Spleen (tissue), 7 donors: Measurements from ENCODE around the gene TEKTIP1.

Source experiments
- CTCF ChIP-seq, 11 experiments: fragments of 200-600 bp in 7 of 11; fragments of 450-650 bp in 4 of 11; sonication (generic) in 4 of 11; IDR thresholded peaks in 8 of 11; conservative IDR thresholded peaks in 3 of 11; 1 replicate in 7 of 11; 2 replicates in 4 of 11; pipeline versions ENCODE4 v1.4.0 to v1.8.0; 2016 to 2021; ENCODE audit warnings: antibody characterized with exemption in 11 of 11, inconsistent platforms in 4 of 11, mild to moderate bottlenecking in 1 of 11
- POLR2A ChIP-seq, 3 donors: fragments of 450-650 bp; IDR thresholded peaks; one replicate each; pipeline ENCODE4 v1.5.1; 2017; ENCODE audit warnings: antibody characterized with exemption in 3 of 3, mild to moderate bottlenecking in 1 of 3
- POLR2AphosphoS5 ChIP-seq, 3 donors: sonication (generic); formaldehyde crosslinking; IDR thresholded peaks; one replicate each; pipeline ENCODE4 v1.5.1; 2017; ENCODE audit warnings: antibody characterized with exemption in 3 of 3
- donor health status: DM: no; HTN: no; CAD: no; lungs with moderate emphysema.
- donor health status: DM: no; HTN: no; CAD: no.
- donor health status: DM: no; HTN: no; CAD: no.

- TF ChIP-seq CTCF (IDR thresholded peaks at IDR 0.05 in 8 of 11, conservative IDR thresholded peaks at IDR 0.05 in 3 of 11) (no peak), POLR2A (IDR thresholded peaks at IDR 0.05) (no peak), POLR2AphosphoS5 (IDR thresholded peaks at IDR 0.05) (no peak)
These were observed 17.9 kb upstream of the TEKTIP1 start for GRCh38 chr19:3521104-3521445.
